HG02571 (cell line): ENCODE results near the gene S100P.
"Not testable (repeated sequence)": the region's sequence is repeated elsewhere in the genome, so short reads cannot be mapped to it uniquely, and the experiment has no call there.

ENCODE experiments used
- ATAC-seq: cut with Tn5 transposase; IDR thresholded peaks from one replicate; pipeline ENCODE4 v1.9.1; 2021; ENCODE audit warnings: mild to moderate bottlenecking, moderate library complexity; ENCODE audit not compliant: unreplicated experiment

The S100P gene

DNA sequence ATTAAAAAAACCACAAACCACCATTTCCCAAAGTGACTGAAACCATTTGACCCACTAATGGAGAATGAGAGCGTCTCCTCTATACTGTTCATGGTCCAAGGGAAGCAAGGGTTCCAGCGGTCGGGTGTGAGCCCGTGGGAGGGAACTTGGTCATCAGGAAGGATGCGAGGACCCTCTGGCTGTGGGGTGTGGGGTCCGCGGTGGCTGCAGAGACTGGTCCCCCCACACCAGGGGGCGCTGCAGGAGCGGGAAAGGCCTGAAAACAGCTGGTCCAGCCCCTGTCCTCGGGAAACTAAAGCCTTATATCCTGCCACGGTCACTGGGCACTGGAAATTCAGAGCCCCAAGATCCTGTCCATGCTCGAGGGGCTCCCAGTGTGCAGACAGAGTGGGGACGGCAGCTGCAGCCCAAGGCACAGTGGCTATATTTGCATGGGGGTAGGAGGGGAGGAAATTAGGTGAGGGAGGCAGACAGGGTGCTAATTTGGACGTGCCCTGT is 26.6 kb downstream of the S100P start:
- ATAC-seq: no peak

GRCh38 chr4:6721121-6721520 is 27.4 kb downstream of the S100P start:
- no peak for ATAC-seq

GRCh38 chr4:6722891-6723290 is 29.2 kb downstream of the S100P start:
- ATAC-seq: no peak

DNA sequence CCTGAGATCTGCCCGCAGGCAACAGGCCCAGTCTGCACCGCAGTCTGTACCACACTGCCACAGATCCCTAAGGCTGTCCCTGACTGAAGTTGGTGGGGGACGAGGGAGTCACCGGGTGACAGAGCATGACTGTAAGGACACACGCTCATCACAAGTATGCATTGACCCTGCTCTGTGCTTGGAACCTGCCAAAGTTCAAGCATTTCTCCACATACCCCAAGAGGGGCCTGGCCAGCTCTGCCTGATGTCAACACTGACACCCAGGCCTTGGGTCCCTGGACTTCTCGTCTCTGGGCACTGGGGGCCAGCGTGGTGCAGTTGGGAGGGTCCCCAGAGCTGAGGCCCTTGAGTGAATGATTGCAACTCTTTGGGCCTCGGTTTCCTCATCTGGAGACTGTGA is 30.2 kb downstream of the S100P start:
- no peak for ATAC-seq

DNA sequence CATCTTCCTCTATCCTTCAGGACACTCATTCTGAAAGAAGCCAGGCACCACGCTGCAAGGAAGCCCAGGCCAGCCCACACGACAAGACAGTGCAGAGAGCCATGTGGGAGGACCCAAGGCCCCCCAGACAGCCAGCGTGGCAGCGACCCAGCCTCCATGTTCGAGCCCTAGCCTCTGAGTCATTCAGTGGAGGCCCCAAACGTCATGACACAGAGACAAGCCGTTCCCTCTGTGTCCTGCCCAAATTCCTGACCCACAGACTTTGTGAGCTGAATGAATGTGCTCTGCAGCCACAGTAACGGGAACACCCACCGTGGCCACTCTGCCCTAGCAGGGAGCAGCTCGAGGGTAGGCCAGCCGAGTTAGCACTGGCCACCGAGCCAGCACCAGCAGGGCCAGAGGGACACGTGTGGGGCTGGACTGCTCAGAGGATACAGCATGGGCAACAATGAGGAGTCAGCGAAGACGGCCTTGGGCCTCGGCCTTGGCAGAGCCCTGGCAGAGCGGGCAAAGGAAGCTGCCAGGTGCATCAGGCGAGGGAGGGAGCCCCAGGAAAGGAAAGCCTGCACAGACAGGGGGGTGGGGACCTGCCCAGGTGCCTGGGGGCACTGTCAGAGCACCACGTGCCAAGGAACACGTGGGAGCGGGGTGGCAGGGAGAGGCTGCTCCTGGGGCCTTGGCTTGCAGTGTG is 30.9 kb downstream of the S100P start:
- ATAC-seq: no peak

GRCh38 chr4:6725427-6725961 is 31.8 kb downstream of the S100P start:
- ATAC-seq: not testable (repeated sequence)

GRCh38 chr4:6727081-6727942 is 33.6 kb downstream of the S100P start:
- ATAC-seq: no peak

DNA sequence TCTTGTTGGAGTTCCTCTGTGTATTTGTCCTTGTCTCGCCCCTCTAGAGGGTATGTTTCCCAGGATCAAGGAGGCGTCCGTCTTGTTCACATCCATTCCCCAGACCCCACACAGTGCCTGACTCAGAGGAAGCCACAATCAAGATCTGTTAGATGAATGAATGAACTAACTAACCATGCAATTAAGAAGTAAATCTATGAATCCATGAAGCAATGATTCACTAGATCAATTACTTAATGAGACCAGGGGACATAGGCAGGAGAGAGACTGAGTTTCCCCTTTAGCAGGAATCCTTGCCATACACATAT is 34.2 kb downstream of the S100P start:
- no peak for ATAC-seq

- no peak for ATAC-seq
Measured at GRCh38 chr4:6728320-6729029, 34.8 kb downstream of the S100P start.

DNA sequence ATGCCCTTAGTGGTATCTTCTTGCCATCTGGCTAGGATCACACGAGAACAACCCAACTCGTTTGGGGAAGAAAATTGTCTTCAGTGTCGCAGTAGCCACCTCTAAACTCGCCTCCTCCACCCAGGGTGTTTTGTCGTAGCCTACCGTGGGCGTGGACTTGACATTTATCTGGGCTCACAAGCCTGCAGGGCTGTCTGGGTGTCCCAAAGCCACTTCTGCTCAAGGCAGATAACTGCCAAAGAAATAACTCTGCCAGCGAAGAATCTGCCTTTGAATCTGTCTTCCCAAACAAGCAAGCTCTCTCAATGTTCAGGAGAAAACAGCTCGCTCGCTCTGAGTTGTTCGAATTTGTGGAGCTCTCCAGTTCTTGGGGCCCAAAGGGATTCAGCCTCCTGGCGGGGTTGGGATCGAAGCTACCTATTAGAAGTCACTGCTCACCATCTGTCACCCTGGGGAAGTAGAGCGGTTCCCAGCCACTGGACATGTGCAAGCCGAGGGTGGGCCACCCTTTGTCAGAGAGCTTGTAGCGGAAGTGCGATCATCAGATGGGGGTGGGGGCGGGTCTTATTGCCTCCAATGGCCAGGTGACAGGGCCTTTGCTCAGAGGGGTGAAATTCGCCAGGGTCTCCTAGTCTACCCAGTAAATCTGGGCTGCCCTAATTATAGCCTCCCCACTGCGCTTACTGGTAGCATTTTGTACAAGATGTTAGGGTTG is 37.1 kb downstream of the S100P start:
- no peak for ATAC-seq

DNA sequence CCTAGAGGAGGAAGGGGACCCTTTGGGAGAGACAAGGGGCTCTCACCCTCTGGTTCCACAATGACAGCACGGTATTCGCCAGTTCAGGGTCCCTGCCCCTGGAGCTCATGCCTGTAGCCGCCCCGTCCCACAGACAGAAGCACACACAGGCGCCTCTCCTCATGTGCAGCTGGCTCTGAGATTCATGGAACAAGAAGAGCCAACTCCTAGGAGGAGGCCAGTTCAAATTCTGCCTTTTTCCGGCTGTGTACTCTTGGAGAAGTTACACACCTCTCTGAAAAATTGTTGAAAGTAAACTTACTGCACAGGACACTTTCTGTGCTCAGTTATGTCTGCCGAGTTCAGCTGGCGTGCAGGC is 37.6 kb downstream of the S100P start:
- no peak for ATAC-seq

GRCh38 chr4:6731780-6732179 is 38.1 kb downstream of the S100P start:
- no peak for ATAC-seq

GRCh38 chr4:6732441-6733357 is 39.0 kb downstream of the S100P start:
- no peak for ATAC-seq

GRCh38 chr4:6733358-6734164 is 39.9 kb downstream of the S100P start:
- no peak for ATAC-seq

DNA sequence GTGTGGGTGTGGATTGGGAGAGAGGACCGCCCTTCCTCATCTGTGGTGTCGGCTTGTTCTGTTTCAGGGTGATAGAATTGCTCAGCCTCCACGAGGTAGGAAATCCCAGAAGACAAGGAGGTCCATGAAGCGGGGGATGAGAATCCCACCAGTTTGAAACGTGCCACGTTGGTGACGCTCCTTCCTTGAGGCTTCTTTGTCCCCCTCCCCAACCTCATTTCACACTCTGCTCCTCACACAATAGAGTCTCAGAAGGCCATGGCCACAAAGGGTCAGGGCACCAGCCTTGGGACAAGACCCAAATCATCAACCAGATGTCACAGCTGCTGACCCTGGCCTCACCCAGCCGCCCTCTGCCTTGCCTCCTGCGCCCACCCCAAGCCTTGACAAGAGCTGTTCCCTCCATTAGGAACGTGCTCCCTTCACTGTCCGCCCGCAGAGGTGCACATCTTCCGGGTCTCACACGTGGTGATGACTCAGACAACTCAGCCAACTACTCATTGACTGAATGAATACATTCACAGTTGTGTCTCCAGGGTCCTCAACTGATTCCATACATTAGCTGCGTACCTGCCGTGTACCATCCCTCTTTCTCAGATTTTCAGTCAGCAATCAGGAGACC is 40.6 kb downstream of the S100P start:
- ATAC-seq: no peak

DNA sequence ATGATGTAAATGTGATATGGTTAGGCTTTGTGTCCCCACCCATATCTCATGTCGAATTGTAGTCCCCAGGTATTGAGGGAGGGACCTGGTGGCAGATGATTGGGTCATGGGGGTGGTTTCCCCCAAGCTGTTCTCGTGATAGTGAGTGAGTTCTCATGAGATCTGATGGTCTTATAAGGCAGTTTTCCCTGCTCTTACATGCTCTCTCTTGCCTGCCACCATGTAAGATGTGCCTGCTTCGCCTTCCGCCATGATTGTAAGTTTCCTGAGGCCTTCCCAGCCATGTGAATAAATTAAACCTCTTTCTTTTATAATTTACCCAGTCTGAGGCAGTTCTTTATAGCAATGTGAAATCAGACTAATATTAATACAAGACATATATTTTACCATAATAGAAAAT is 46.2 kb downstream of the S100P start:
- ATAC-seq: no peak

DNA sequence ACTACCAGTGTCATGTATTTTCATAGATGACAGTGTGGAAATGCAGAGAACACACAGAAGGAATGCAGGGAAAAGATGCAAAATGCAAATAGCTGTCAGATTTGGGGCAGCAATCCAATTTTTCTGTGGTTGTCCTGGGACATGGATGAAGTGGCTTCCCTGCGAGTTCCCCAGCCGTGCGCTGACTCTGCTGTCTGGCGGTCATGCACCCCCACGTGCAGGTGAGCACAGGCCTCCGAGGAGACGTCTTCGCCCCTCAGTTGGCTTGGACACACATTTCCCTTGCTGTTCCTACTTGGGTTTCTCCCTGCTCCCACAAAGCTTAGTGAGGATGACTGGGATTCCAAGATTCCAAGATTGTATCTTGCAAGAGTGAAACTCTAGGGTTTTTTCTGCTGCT is 46.7 kb downstream of the S100P start:
- ATAC-seq: no peak

DNA sequence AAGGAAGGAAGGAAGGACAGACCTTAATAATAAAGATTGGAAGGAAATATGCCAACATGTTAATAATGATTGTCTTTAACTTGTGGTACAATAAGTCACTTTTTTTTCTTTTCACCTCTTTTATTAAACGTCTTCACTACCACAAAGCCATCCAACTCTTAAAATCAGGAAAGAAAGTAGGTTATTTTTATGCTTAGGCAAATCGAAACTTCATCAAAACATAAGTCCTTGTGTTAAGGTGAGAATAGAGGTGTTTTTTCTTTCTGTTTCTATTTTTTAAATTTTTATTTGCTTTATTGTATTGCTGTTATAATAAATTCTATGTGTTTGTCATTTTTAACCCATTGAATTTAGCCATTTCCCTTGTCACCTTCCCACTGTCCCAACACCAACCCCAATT is 48.8 kb downstream of the S100P start:
- no peak for ATAC-seq

- ATAC-seq: no peak
Measured at GRCh38 chr4:6742989-6743388, 49.3 kb downstream of the S100P start.
